A375 (cell line): ENCODE data around the gene OR52W1. TPM values are rescaled to one million over a fixed set of nuclear protein-coding genes. Genes with fewer than 3 reads are reported as not detected.

Source experiments
- total RNA-seq: library from RNA; depleted of rRNA; stranded (reverse); fragments of >200 nt; shearing (Covaris generic); gene quantifications from 2 replicates; pipeline ENCODE4 v1.2.3, GENCODE V29; 2014; rRNA removed

Gene OR52W1, protein sequence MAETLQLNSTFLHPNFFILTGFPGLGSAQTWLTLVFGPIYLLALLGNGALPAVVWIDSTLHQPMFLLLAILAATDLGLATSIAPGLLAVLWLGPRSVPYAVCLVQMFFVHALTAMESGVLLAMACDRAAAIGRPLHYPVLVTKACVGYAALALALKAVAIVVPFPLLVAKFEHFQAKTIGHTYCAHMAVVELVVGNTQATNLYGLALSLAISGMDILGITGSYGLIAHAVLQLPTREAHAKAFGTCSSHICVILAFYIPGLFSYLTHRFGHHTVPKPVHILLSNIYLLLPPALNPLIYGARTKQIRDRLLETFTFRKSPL
- total RNA-seq = not detected in 2 replicates

DNA sequence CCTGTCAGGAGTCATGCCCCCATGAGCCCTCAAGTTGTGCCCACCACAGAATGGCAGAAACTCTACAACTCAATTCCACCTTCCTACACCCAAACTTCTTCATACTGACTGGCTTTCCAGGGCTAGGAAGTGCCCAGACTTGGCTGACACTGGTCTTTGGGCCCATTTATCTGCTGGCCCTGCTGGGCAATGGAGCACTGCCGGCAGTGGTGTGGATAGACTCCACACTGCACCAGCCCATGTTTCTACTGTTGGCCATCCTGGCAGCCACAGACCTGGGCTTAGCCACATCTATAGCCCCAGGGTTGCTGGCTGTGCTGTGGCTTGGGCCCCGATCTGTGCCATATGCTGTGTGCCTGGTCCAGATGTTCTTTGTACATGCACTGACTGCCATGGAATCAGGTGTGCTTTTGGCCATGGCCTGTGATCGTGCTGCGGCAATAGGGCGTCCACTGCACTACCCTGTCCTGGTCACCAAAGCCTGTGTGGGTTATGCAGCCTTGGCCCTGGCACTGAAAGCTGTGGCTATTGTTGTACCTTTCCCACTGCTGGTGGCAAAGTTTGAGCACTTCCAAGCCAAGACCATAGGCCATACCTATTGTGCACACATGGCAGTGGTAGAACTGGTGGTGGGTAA is at the start of gene OR52W1:
TSS of gene OR52W1 (plus strand) at position 51 of the 637 bp plus-strand sequence. CDS start at position 51, 0 bp downstream.

DNA sequence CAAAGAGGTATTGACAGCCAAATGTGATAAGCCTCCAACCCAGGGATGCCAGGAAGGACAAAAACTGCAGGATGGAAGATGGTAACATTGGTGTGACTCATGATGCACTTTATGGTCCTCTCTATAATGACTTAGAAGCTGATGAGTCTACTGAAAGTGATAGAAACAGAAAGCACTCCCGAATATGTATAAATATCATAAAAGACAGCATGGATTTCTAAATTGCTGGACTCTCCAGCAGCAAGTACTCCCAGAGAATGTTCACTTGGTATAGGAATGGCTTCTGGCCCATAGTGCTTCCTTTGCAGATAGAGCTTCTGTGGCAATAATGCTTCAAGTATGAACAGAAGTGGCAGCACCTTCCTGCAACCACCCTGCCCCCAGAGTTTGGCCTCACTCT is 28.8 kb upstream of the OR52W1 start, which contains the start of gene OR52B2:
TSS of gene OR52B2 (minus strand) at position 101 of the 400 bp plus-strand sequence. CDS start at position 101, 0 bp downstream.

DNA sequence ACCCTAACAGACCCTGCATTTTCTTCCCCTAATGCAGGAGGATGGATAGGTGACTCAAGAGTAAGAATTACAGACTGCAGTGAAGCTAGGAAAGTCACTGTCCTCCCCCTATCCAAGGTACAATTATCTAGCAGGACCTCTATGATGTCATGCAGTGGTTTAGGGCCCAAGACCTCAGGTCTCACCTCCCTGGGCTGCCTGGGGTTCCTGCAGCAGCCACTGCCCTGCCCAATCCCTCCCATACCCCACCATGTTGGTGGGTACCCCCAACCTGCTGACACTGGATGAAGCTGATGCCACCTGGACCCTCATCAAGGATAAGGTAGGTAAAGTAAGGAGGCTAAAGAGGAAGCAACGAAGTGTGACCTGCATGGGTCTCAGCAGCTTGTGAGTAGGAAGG is 6.3 kb downstream of the OR52W1 start, which contains the start of gene C11orf42:
TSS of gene C11orf42 (plus strand) at position 192 of the 400 bp plus-strand sequence. CDS start at position 251, 59 bp downstream.

DNA sequence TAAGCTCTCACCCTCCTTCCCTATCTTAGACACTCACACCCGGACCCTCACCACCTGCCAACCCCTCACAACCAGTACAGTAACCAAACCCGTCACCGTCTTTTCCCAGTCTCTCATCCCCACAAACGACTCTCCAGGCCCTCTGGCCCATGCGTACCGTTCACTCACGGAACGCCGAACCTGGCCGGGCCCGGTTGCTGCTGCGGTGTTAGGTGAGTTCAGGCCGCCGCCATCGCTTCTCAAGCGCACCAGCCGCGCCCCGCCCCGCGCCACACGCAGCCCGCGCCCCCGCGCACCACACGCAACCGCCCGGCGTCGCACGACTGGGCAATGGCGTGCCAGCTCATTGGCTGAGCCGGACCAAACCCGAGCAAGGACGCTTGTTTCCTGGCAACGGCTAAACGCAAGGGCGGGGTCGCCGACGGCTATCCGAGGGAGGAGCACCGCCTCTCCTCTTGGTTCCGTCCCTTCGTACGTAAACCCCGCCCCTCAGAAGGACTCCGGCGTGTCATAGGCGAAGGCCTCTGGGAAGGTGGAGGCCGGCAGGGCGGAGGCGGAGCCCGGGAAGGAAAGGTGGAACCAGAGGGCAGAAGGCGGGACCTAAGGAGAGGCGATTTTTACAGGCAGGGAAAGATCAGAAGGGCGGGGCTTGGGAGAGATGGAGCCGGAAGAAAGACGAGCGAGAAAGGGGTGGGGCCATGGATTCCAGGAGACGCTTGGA is 35.5 kb downstream of the OR52W1 start, which contains the start of gene FHIP1B:
TSS of gene FHIP1B (minus strand) at position 250 of the 721 bp plus-strand sequence. CDS start 10,120 bp downstream, outside the sequence.

DNA sequence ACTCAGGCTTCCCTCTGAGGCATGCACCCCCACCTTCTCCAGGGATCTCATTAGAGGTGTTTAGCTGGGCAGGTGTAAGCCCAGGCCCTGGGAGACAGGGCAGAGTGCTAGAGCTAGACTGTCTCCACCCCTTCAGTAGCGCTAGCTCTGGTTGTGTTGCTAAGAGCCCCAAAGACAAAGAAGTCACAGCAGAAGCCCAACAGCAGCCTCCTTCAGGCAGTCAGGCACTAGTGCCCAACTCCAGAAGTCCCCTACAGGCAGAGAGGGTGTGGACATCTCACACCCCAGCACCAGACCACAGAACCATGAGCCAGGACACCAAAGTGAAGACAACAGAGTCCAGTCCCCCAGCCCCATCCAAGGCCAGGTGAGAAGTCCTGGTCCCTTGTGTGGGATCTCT is 39.9 kb downstream of the OR52W1 start, which contains the start of gene CNGA4:
TSS of gene CNGA4 (plus strand) at position 188 of the 400 bp plus-strand sequence. CDS start at position 306, 118 bp downstream.

Other genes starting within 250 kb of the OR52W1 start
- not detected in 2 replicates for gene OR56A5, start 230.7 kb upstream of the OR52W1 start, total RNA-seq
- not detected in 2 replicates for gene OR52L1, start 212.2 kb upstream of the OR52W1 start, total RNA-seq
- gene OR56A4, start 192.3 kb upstream of the OR52W1 start, total RNA-seq = not detected in 2 replicates
- gene OR56A1, start 168.5 kb upstream of the OR52W1 start, total RNA-seq = not detected in 2 replicates
- gene OR56B4, start 91.5 kb upstream of the OR52W1 start, total RNA-seq = not detected in 2 replicates
- gene OR52B2, start 28.9 kb upstream of the OR52W1 start, total RNA-seq = not detected in 2 replicates
- gene C11orf42, start 6.3 kb downstream of the OR52W1 start, total RNA-seq = not detected in 2 replicates
- gene FHIP1B, start 35.4 kb downstream of the OR52W1 start, total RNA-seq = 11.0 and 25.3 TPM in 2 replicates
- gene CNGA4, start 39.9 kb downstream of the OR52W1 start, total RNA-seq = not detected in 2 replicates
- not detected in 2 replicates for gene CCKBR, start 60.6 kb downstream of the OR52W1 start, total RNA-seq
- gene CAVIN3, start 121.3 kb downstream of the OR52W1 start, total RNA-seq = 237 and 269 TPM in 2 replicates
- gene SMPD1, start 191.2 kb downstream of the OR52W1 start, total RNA-seq = 10.2 and 10.3 TPM in 2 replicates
- 20.5 and 23.3 TPM in 2 replicates for gene APBB1, start 219.9 kb downstream of the OR52W1 start, total RNA-seq
- 0.45 and 0.53 TPM in 2 replicates for gene HPX, start 241.8 kb downstream of the OR52W1 start, total RNA-seq